Prostate gland (tissue), 2 donors: ENCODE measurements around the gene EBF3. TPM values are rescaled to one million over a fixed set of nuclear protein-coding genes. Genes with fewer than 3 reads are reported as not detected.

Experiments
- DNase-seq: peaks from one replicate; pipeline ENCODE4 v3.0.0-alpha.2; 2019; ENCODE audit warnings: low spot score
- H3K27ac ChIP-seq, 2 donors: fragments of 200-600 bp; sonication (generic); 2 replicates each; pipeline ENCODE4 v1.5.1; 2017 to 2019
- H3K27me3 ChIP-seq: fragments of 200-600 bp; sonication (generic); replicated peaks from 2 replicates; pipeline ENCODE4 v1.5.1; 2019; ENCODE audit not compliant: insufficient read depth
- H3K36me3 ChIP-seq, 2 donors: fragments of 200-600 bp; sonication (generic); 1 replicate in 1 of 2; 2 replicates in 1 of 2; pipeline versions ENCODE4 v1.5.1 to v1.8.1; 2017 to 2019
- H3K4me1 ChIP-seq: fragments of 200-600 bp; sonication (generic); replicated peaks from 2 replicates; pipeline ENCODE4 v1.5.1; 2019
- H3K4me3 ChIP-seq, 2 donors: fragments of 200-600 bp; sonication (generic); 2 replicates each; pipeline ENCODE4 v1.5.1; 2017 to 2019
- H3K9me3 ChIP-seq: fragments of 200-600 bp; sonication (generic); 2 replicates; pipeline ENCODE4 v1.5.1; 2017
- POLR2A ChIP-seq: fragments of 450-650 bp; IDR thresholded peaks from one replicate; pipeline ENCODE4 v1.6.1; 2016; ENCODE audit warnings: antibody characterized with exemption, mild to moderate bottlenecking
- POLR2AphosphoS5 ChIP-seq: sonication (generic); formaldehyde crosslinking; IDR thresholded peaks from one replicate; pipeline ENCODE4 v1.6.1; 2017; ENCODE audit warnings: antibody characterized with exemption
- WGBS: methylation state at CpG from one replicate; pipeline ENCODE4 v1.1.5; 2018; 5-methylcytosine and 5-hydroxymethylcytosine counted together
- intact Hi-C: fragments of 100-400 bp; cut with DNase I; formaldehyde crosslinking; loops from one replicate; pipeline ENCODE4 v1.14.2; 2022
- total RNA-seq, 2 donors: library from RNA; depleted of rRNA; stranded (reverse); fragments of >200 nt; gene quantifications; one replicate each; pipeline ENCODE4 v1.1.0, GENCODE V29; 2016
- TF ChIP-seq, protein P1 (sequence below), 4 experiments: fragments of 200-600 bp in 2 of 4; fragments of 450-650 bp in 2 of 4; sonication (generic) in 2 of 4; IDR thresholded peaks; 1 replicate in 3 of 4; 2 replicates in 1 of 4; pipeline ENCODE4 v1.5.1; 2016 to 2019; ENCODE audit warnings: antibody characterized with exemption in 4 of 4, mild to moderate bottlenecking in 2 of 4, moderate library complexity in 2 of 4

EBF3 gene
- total RNA-seq, 2 donors from 2014 or later: 1.5 to 7.8 TPM

DNA sequence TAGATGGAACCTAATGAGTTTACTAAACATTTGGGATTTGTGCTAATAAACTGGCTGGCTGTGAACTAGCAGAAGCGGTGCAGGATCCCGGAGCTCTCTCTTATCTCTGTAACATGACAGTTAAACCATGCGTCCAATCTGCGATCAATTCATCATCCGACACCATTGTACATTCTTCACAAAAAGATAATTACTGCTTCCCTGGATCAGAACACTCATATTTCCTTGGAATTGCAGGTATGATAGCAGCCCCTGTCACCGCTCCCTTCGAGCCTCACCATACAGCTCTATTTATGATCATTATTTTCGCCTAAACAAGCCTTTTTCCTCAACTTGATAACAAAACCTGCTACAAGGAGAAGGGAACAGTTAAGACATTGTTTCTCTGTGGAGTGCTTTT, 18.5 kb downstream of the EBF3 start:
- no peak overlapping the region for H3K27ac ChIP-seq
- H3K27me3 ChIP-seq: peaks cover 13% of the 10 kb centered on the region
- H3K4me1 ChIP-seq: no peaks in the 10 kb centered on the region
- 89% methylated on average over 8 of the region's 8 CpGs for WGBS
- no peak overlapping the region for H3K4me3 ChIP-seq
- H3K36me3 ChIP-seq: no peaks in the 10 kb centered on the region
- no peaks in the 10 kb centered on the region for H3K9me3 ChIP-seq
- TF ChIP-seq, protein P1, sequence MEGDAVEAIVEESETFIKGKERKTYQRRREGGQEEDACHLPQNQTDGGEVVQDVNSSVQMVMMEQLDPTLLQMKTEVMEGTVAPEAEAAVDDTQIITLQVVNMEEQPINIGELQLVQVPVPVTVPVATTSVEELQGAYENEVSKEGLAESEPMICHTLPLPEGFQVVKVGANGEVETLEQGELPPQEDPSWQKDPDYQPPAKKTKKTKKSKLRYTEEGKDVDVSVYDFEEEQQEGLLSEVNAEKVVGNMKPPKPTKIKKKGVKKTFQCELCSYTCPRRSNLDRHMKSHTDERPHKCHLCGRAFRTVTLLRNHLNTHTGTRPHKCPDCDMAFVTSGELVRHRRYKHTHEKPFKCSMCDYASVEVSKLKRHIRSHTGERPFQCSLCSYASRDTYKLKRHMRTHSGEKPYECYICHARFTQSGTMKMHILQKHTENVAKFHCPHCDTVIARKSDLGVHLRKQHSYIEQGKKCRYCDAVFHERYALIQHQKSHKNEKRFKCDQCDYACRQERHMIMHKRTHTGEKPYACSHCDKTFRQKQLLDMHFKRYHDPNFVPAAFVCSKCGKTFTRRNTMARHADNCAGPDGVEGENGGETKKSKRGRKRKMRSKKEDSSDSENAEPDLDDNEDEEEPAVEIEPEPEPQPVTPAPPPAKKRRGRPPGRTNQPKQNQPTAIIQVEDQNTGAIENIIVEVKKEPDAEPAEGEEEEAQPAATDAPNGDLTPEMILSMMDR (IDR thresholded peaks at IDR 0.05): no peak
- TF ChIP-seq POLR2AphosphoS5 (no peak), POLR2A (no peak)
- intact Hi-C loops: no loop called here
- DNase-seq: no peak

DNA sequence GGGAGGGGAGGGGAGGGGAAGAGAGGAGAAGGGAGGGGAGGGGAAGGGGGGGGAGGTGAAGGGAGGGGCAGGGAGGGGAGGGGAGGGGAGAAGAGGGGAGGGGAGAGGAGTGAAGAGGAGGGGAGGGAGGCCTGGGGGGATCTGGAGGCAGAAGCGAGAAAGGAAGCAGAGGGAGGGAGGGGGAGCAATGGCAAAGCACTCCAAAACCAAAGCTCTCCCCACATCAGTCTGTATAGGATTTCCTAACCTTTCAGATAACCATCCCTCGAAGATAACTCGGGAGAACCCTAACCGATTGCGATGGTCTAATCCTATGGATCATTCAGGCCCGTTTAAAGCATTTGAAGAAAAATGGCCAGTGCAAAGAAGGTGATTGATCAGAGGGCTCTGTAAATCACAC, 19.0 kb downstream of the EBF3 start:
- Histone ChIP-seq H3K27me3 (peaks cover 10% of the 10 kb centered on the region), H3K4me3 (no peak overlapping the region), H3K27ac (no peak overlapping the region), H3K9me3 (no peaks in the 10 kb centered on the region), H3K4me1 (no peaks in the 10 kb centered on the region), H3K36me3 (no peaks in the 10 kb centered on the region)
- 81% methylated on average over 6 of the region's 6 CpGs for WGBS
- TF ChIP-seq, protein P1 (IDR thresholded peaks at IDR 0.05): no peak
- TF ChIP-seq POLR2A: no peak
- TF ChIP-seq POLR2AphosphoS5: no peak
- no peak for DNase-seq
- intact Hi-C loops: no loop called here

DNA sequence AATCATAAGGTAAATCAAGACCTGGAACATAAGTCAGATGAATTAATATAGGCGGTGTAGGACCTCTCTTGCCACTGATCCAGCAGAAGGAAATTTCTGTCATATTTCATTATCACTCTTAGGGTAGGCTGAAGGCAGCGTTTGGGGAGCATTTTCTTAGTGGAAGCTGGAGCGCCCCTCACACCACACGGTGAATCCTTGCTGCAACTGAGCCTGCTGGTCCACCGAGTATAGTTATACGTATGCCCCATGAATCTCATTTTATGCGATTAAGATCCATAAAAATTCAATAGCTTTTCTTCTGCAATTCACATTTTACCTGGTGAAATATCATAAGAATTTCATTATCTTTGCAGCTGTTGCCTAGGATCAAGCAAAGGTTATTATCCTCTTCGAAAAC, 19.6 kb downstream of the EBF3 start:
- Histone ChIP-seq H3K27me3 (peaks cover 9% of the 10 kb centered on the region), H3K4me3 (no peak overlapping the region), H3K36me3 (no peaks in the 10 kb centered on the region), H3K27ac (no peak overlapping the region), H3K9me3 (no peaks in the 10 kb centered on the region), H3K4me1 (no peaks in the 10 kb centered on the region)
- DNase-seq: no peak
- intact Hi-C loops: no loop called here
- TF ChIP-seq, protein P1 (IDR thresholded peaks at IDR 0.05): no peak
- TF ChIP-seq POLR2A: no peak
- no peak for TF ChIP-seq POLR2AphosphoS5
- 79% methylated on average over 8 of the region's 8 CpGs for WGBS

DNA sequence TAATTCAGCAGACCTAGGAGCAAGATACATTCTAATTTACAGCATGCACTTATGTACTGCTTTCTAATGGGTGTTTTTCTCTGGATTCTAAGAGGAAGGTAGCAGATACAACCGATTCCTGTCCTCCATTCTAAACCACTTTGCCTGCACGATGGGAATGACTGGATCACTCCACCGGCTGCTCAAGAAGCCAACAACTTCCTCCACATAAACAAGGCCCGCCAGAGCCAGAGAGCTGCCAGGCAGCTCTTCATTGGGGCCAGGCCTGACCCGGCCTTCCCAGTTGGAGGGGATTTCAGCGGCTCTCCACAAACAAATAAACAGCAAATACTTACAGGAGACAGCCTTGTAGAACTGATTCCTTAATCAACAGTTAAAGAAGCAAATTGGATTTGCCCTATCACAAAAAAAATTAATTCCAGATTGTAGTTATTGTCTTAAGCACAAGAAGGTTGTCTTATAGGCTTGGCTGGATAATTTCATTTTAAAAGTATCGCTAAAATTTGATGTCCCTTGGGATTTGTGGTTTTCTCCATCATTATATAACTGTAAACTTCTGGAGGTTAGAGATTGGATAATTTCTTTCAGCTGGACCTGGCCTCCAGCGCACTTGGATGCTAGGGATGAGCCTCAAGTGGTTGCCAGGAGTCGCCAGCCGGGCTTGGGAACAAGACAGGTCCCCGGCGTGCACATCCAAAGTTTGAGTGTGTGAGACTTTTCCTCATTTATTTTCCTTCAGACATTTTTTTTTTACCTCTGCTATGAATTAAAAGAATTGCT, 20.9 kb downstream of the EBF3 start:
- no peak overlapping the region for H3K4me3 ChIP-seq
- intact Hi-C loops: no loop called here
- H3K36me3 ChIP-seq: no peaks in the 10 kb centered on the region
- no peaks in the 10 kb centered on the region for H3K4me1 ChIP-seq
- H3K27me3 ChIP-seq: no peaks in the 10 kb centered on the region
- no peak for TF ChIP-seq POLR2AphosphoS5
- TF ChIP-seq, protein P1 (IDR thresholded peaks at IDR 0.05): no peak
- TF ChIP-seq POLR2A: no peak
- no peak for DNase-seq
- no peaks in the 10 kb centered on the region for H3K9me3 ChIP-seq
- 85% methylated on average over 12 of the region's 12 CpGs for WGBS
- no peak overlapping the region for H3K27ac ChIP-seq

DNA sequence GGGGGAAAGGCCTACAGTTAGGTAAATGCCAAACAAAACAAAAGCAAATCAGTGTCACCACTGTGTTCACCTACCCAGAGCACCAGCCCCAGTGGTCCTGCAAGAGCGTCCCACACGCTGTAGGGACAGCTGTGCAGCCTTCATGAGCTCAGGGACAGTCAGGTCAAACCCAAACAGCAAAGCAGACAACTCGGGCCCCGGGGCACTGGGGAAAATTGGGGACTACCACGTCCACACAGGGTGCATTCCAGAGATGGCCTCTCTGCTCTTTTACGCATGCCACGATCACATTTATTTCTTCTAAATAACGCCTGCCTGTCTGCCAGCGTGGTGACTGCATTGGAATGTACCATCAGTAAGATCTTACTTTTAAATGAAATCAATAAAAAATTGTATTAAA, 21.7 kb downstream of the EBF3 start:
- Histone ChIP-seq H3K4me3 (no peak overlapping the region), H3K27me3 (no peaks in the 10 kb centered on the region), H3K9me3 (no peaks in the 10 kb centered on the region), H3K4me1 (no peaks in the 10 kb centered on the region), H3K27ac (no peak overlapping the region), H3K36me3 (no peaks in the 10 kb centered on the region)
- WGBS: 94% methylated on average over 9 of the region's 9 CpGs
- TF ChIP-seq POLR2AphosphoS5 (no peak), POLR2A (no peak)
- TF ChIP-seq, protein P1 (IDR thresholded peaks at IDR 0.05): no peak
- no peak for DNase-seq
- intact Hi-C loops: no loop called here
